ENCODE data around the gene CHP1. TPM values are rescaled to one million over a fixed set of nuclear protein-coding genes. Genes with fewer than 3 reads are reported as not detected.

CHP1 gene
- total RNA-seq, 1 experiment from 2014 or later, result 101 TPM

GRCh38 chr15:41284427-41285177 lies 53.5 kb downstream of the CHP1 start (continued):
- TF ChIP-seq ELF1 (IDR thresholded peaks at IDR 0.05; ENCODE audit: borderline replicate concordance, low read depth) (no peak), ZNF274 (IDR thresholded peaks at IDR 0.05; ENCODE audit: low read depth, low read length) (no peak), POLR2AphosphoS5 (IDR thresholded peaks at IDR 0.05; ENCODE audit: low read depth, low read length) (no peak)

- Histone ChIP-seq H3K4me1 (ENCODE audit: control insufficient read depth in 1 of 2, insufficient read depth in 2 of 2, low read length in 2 of 2) (peaks cover 9 to 32% of the 10 kb centered on the region in 2 experiments; a peak in 3 of 4 replicates), H3K9ac (ENCODE audit: low read length) (peak overlapping the region; percentile 96), H3K27ac (ENCODE audit: low read depth, low read length) (no peak overlapping the region), H3K27me3 (ENCODE audit: insufficient read depth, low read length) (no peaks in the 10 kb centered on the region), H4K20me1 (ENCODE audit: insufficient read depth) (0 out of 2 replicates have a peak, but pooled peaks cover 7% of the 10 kb centered on the region), H3K4me2 (ENCODE audit: low read length) (peak overlapping the region; percentile 78), H3K4me3 (replicated peaks in 1 of 2; ENCODE audit: low read depth in 1 of 2, low read length in 2 of 2) (peak overlapping the region; percentile 71 to 84), H3K79me2 (ENCODE audit: insufficient read depth, low read length) (peaks cover 58% of the 10 kb centered on the region), H2AFZ (ENCODE audit: low read depth, low read length, poor library complexity, severe bottlenecking) (no peak overlapping the region), H3K36me3 (ENCODE audit: control insufficient read depth in 1 of 2, insufficient read depth in 2 of 2, low read length in 2 of 2) (peaks cover 22 to 37% of the 10 kb centered on the region in 2 experiments), H3K9me2 (ENCODE audit: insufficient read depth) (no peaks in the 10 kb centered on the region), H3K9me3 (ENCODE audit: control insufficient read depth in 1 of 2, insufficient read depth in 1 of 2, low read depth in 1 of 2, low read length in 2 of 2) (no peaks in the 10 kb centered on the region)
- DNase-seq (ENCODE audit: low read depth, low spot score) (no peak), ATAC-seq (no peak)
- intact Hi-C loops (cut with micrococcal nuclease), result no loop called here
- TF ChIP-seq FOSL1 (IDR thresholded peaks at IDR 0.05; ENCODE audit: low read depth) (no peak), SIN3A (IDR thresholded peaks at IDR 0.05; ENCODE audit: low read depth) (no peak), JUND (IDR thresholded peaks at IDR 0.05) (no peak)
- ChIA-PET RAD21 (ENCODE audit: low non-redundant PET in 1 of 2, low total read pairs in 2 of 2, uncharacterized antibody in 2 of 2, unreplicated experiment in 2 of 2) (no interaction called here), POLR2A (no interaction called here), CTCF (no interaction called here)
- BruUV-seq (replicated peaks), result no TSS peak
Measured at GRCh38 chr15:41285285-41285684, 54.2 kb downstream of the CHP1 start.

- 0 out of 2 replicates have a peak, but pooled peaks cover 7% of the 10 kb centered on the region for H4K20me1 ChIP-seq (ENCODE audit: insufficient read depth)
- no peak overlapping the region for H3K4me3 ChIP-seq (replicated peaks in 1 of 2; ENCODE audit: low read depth in 1 of 2, low read length in 2 of 2)
- H3K9me2 ChIP-seq (ENCODE audit: insufficient read depth), result no peaks in the 10 kb centered on the region
- intact Hi-C loops (cut with micrococcal nuclease), result no loop called here
- H3K27ac ChIP-seq (ENCODE audit: low read depth, low read length), result no peak overlapping the region
- H3K79me2 ChIP-seq (ENCODE audit: insufficient read depth, low read length), result peaks cover 58% of the 10 kb centered on the region
- H3K9me3 ChIP-seq (ENCODE audit: control insufficient read depth in 1 of 2, insufficient read depth in 1 of 2, low read depth in 1 of 2, low read length in 2 of 2), result no peaks in the 10 kb centered on the region
- ATAC-seq, result no peak
- TF ChIP-seq EGR1 (IDR thresholded peaks at IDR 0.05; ENCODE audit: low read depth) (no peak), RAD21 (IDR thresholded peaks at IDR 0.05; ENCODE audit: low read depth) (no peak), ATF3 (IDR thresholded peaks at IDR 0.05) (no peak)
- ChIA-PET RAD21 (ENCODE audit: low non-redundant PET in 1 of 2, low total read pairs in 2 of 2, uncharacterized antibody in 2 of 2, unreplicated experiment in 2 of 2) (no interaction called here), POLR2A (no interaction called here), CTCF (no interaction called here)
- no peak for DNase-seq (ENCODE audit: low read depth, low spot score)
- H3K27me3 ChIP-seq (ENCODE audit: insufficient read depth, low read length), result no peaks in the 10 kb centered on the region
- no peak overlapping the region for H3K9ac ChIP-seq (ENCODE audit: low read length)
- peaks cover 22 to 40% of the 10 kb centered on the region in 2 experiments for H3K36me3 ChIP-seq (ENCODE audit: control insufficient read depth in 1 of 2, insufficient read depth in 2 of 2, low read length in 2 of 2)
- peaks cover 9 to 27% of the 10 kb centered on the region in 2 experiments; a peak in 3 of 4 replicates for H3K4me1 ChIP-seq (ENCODE audit: control insufficient read depth in 1 of 2, insufficient read depth in 2 of 2, low read length in 2 of 2)
- H2AFZ ChIP-seq (ENCODE audit: low read depth, low read length, poor library complexity, severe bottlenecking), result no peak overlapping the region
- no peak overlapping the region for H3K4me2 ChIP-seq (ENCODE audit: low read length)
- no TSS peak for BruUV-seq (replicated peaks)
Measured at GRCh38 chr15:41286665-41287333, 55.7 kb downstream of the CHP1 start.

Data from HCT116 (cell line).